Naive thymus-derived CD4-positive, alpha-beta T cell (primary cell): Measurements from ENCODE around the gene NTHL1. TPM values are rescaled to one million over a fixed set of nuclear protein-coding genes. Genes with fewer than 3 reads are reported as not detected.

Source experiments
- ATAC-seq: fragments of 150-1000 bp; cut with Tn5 transposase; 2 replicates; pipeline ENCODE4 v1.10.0; 2021; ENCODE audit warnings: mild to moderate bottlenecking, moderate library complexity
- CTCF ChIA-PET: fragments of 350-600 bp; sonication (Branson Sonifier 250); formaldehyde crosslinking; loops from one replicate; lab custom pipeline; 2021; ENCODE audit warnings: antibody characterized with exemption; lab: Charles Lee
- POLR2A ChIA-PET: fragments of 350-600 bp; sonication (Branson Sonifier 250); formaldehyde crosslinking; loops from one replicate; lab custom pipeline; 2021; ENCODE audit warnings: antibody characterized with exemption, inconsistent platforms; lab: Charles Lee
- DNase-seq, 9 donors: peaks; one replicate each; pipeline versions ENCODE4 v3.0.0 to v3.0.0-alpha.2; 2020 to 2022; ENCODE audit warnings: mixed read lengths in 1 of 9
- H3K27ac ChIP-seq: one replicate; pipeline ENCODE4 v1.7.0; 2013; ENCODE audit warnings: mild to moderate bottlenecking, low read depth, low read length, moderate library complexity
- H3K27me3 ChIP-seq, 2 donors: one replicate each; pipeline ENCODE4 v1.7.0; 2013; ENCODE audit warnings: low read length in 2 of 2, mild to moderate bottlenecking in 2 of 2, moderate library complexity in 2 of 2; ENCODE audit not compliant: control insufficient read depth in 2 of 2, insufficient read depth in 2 of 2
- H3K36me3 ChIP-seq, 3 experiments: 1 replicate in 2 of 3; 2 replicates in 1 of 3; pipeline ENCODE4 v1.7.0; 2013; ENCODE audit warnings: low read length in 3 of 3, mild to moderate bottlenecking in 3 of 3, moderate library complexity in 1 of 3; ENCODE audit not compliant: insufficient read depth in 3 of 3, control insufficient read depth in 2 of 3
- H3K4me1 ChIP-seq, 2 donors: one replicate each; pipeline ENCODE4 v1.7.0; 2013; ENCODE audit warnings: low read length in 2 of 2, mild to moderate bottlenecking in 2 of 2, moderate library complexity in 1 of 2; ENCODE audit not compliant: control insufficient read depth in 2 of 2, insufficient read depth in 2 of 2
- H3K4me3 ChIP-seq: 2 replicates; pipeline ENCODE4 v1.7.0; 2013; ENCODE audit warnings: mild to moderate bottlenecking, low read length
- H3K9me3 ChIP-seq, 3 experiments: 1 replicate in 2 of 3; 2 replicates in 1 of 3; pipeline ENCODE4 v1.7.0; 2013; ENCODE audit warnings: low read length in 3 of 3; ENCODE audit not compliant: control insufficient read depth in 2 of 3
- H3K27ac Mint-ChIP-seq, 9 donors: one replicate each; pipeline ENCODE4 v1.8.0; 2020 to 2022; ENCODE audit warnings: mixed read lengths in 9 of 9, mild to moderate bottlenecking in 8 of 9, moderate library complexity in 5 of 9, inconsistent platforms in 2 of 9
- H3K27me3 Mint-ChIP-seq, 5 donors: one replicate each; pipeline ENCODE4 v1.8.0; 2021 to 2022; ENCODE audit warnings: mixed read lengths in 5 of 5, mild to moderate bottlenecking in 1 of 5
- H3K36me3 Mint-ChIP-seq, 5 donors: one replicate each; pipeline ENCODE4 v1.8.0; 2020 to 2022; ENCODE audit warnings: mixed read lengths in 5 of 5, mild to moderate bottlenecking in 3 of 5, inconsistent platforms in 1 of 5
- H3K4me1 Mint-ChIP-seq, 7 donors: one replicate each; pipeline ENCODE4 v1.8.0; 2020 to 2022; ENCODE audit warnings: mixed read lengths in 7 of 7, mild to moderate bottlenecking in 3 of 7, inconsistent platforms in 1 of 7
- H3K4me3 Mint-ChIP-seq, 10 donors: one replicate each; pipeline ENCODE4 v1.8.0; 2020 to 2022; ENCODE audit warnings: mild to moderate bottlenecking in 10 of 10, mixed read lengths in 10 of 10, moderate library complexity in 6 of 10, inconsistent platforms in 2 of 10
- H3K9me3 Mint-ChIP-seq, 11 donors: one replicate each; pipeline ENCODE4 v1.8.0; 2020 to 2022; ENCODE audit warnings: mixed read lengths in 11 of 11, mild to moderate bottlenecking in 4 of 11, inconsistent platforms in 1 of 11, moderate library complexity in 1 of 11
- intact Hi-C, 2 donors: fragments of 100-400 bp; cut with micrococcal nuclease; formaldehyde crosslinking; loops; one replicate each; pipeline ENCODE4 v1.15.1; 2023
- microRNA-seq: library from miRNA; unstranded; fragments of <30 nt; microRNA quantifications from one replicate; pipeline ENCODE4 v1.2.0, GENCODE V29; 2022; ENCODE audit warnings: borderline microRNAs expressed
- polyA plus RNA-seq, 2 donors: library from polyadenylated mRNA; unstranded; fragments of 300-500 nt; fragmentation: Illumina TruSeq; gene quantifications; one replicate each; pipeline ENCODE4 v1.2.3, GENCODE V29; 2021
- total RNA-seq, 6 experiments: library from RNA in 5 of 6; stranded (reverse) in 5 of 6; gene quantifications; 1 replicate in 5 of 6; 2 replicates in 1 of 6; pipeline ENCODE4 v1.2.3 and lab custom pipeline; 2021 to 2026

Gene NTHL1
- total and polyA plus RNA-seq, 7 experiments from 2014 or later, result 4.4 to 27.0 (median 9.4) TPM

DNA sequence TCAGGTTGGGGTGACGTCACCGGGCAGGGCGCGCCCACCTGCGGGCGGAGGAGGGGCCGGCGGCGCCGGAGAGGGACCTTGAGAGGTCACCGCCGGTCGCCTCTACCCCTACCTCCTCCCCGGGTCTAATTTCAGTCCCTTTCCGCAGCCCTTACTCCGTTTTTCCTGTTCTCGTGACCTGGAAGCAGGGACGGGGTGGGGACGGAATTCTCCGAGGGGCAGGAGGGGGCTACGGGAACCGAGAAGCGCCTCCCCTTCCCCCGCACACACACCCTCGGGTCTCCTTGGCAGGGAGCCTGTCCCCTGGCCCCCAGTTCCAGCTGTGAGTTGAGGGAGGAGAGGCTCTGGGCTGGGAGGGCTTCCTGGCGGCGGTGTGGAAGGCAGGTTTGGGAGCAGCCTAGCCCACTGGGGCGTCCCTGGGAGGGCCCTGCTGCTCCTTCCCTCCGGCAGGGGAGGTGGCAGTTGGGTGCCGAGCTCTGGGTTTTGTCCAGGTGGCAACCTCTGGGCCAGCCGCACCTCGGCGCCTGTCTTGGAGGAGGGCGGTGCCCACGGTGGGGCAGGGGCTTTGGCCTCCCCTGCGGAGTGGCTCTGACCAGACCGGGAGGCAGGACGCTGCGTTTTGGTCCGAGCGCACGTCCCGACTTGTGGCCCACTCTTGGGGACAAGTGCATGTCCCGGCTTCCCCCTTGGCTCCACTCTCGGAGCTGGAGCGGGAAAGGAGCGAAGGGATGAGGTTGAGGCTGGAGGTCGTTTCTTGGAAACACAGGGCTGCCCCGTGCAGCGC lies 57.1 kb downstream of the NTHL1 start:
- H3K27ac ChIP-seq, result no peak overlapping the region
- DNase-seq (peak in 1 of 9 donors; percentile 73), ATAC-seq (no peak)
- Mint-ChIP-seq H3K4me1 (peaks cover 5 to 33% (median 22%) of the 10 kb centered on the region in 7 donors), H3K36me3 (peaks cover 0 to 8% (median 4%) of the 10 kb centered on the region in 5 donors), H3K27ac (peak overlapping the region in 4 of 9 donors; percentile 62 to 82 (median 68)), H3K4me3 (peak overlapping the region; percentile 68 to 83 (median 77)), H3K27me3 (peaks cover 8 to 17% (median 12%) of the 10 kb centered on the region in 5 donors), H3K9me3 (no peaks in the 10 kb centered on the region)
- intact Hi-C loops, result loop anchor here (2.0 to 10.0 kb wide), 2 partner anchors 26 to 234 kb away; partner anchors contain the start of genes E4F1 (in 1 of the 2) and RPS2 (in 1 of the 2)
- no peaks in the 10 kb centered on the region for H3K9me3 ChIP-seq
- H3K36me3 ChIP-seq, result peaks cover 0 to 14% (median 0%) of the 10 kb centered on the region in 3 experiments
- ChIA-PET POLR2A (interaction anchor here (0.6 to 3.7 kb wide), 12 partner anchors 9 to 1242 kb away, joined by 3 to 39 read pairs (median 4); partner anchors contain the start of genes KCTD5, NDUFB10, NOXO1 and PGP), CTCF (no interaction called here)
- H3K4me1 ChIP-seq, result peaks cover 15 to 16% of the 10 kb centered on the region in 2 donors
- H3K27me3 ChIP-seq, result peaks cover 0 to 3% of the 10 kb centered on the region in 2 donors
- H3K4me3 ChIP-seq, result peak overlapping the region; percentile 22

DNA sequence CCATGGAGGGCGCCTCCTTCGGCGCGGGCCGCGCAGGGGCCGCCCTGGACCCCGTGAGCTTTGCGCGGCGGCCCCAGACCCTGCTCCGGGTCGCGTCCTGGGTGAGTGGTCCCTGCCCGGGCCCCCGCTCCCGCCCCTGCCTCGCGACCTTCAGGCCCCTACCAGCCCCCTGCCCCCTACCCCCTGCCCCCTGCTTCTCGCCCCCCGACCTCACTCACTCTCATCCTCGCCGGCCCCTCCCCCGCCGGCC lies 57.6 kb downstream of the NTHL1 start:
- Mint-ChIP-seq H3K36me3 (peaks cover 0 to 8% (median 4%) of the 10 kb centered on the region in 5 donors), H3K4me1 (peaks cover 5 to 37% (median 25%) of the 10 kb centered on the region in 7 donors), H3K9me3 (no peaks in the 10 kb centered on the region), H3K27me3 (peaks cover 8 to 17% (median 12%) of the 10 kb centered on the region in 5 donors), H3K4me3 (peak overlapping the region in 2 of 10 donors; percentile 2 to 75), H3K27ac (no peak overlapping the region)
- H3K4me1 ChIP-seq, result peaks cover 15 to 17% of the 10 kb centered on the region in 2 donors
- no peak overlapping the region for H3K27ac ChIP-seq
- peaks cover 0 to 15% (median 0%) of the 10 kb centered on the region in 3 experiments for H3K36me3 ChIP-seq
- ChIA-PET CTCF (no interaction called here), POLR2A (interaction anchor here (1.4 to 3.6 kb wide), 4 partner anchors 18 to 693 kb away, joined by 3 to 39 read pairs (median 4); partner anchors contain the start of genes KCTD5, RNF151, RPS2 and TBL3)
- H3K27me3 ChIP-seq, result peaks cover 0 to 3% of the 10 kb centered on the region in 2 donors
- no peaks in the 10 kb centered on the region for H3K9me3 ChIP-seq
- DNase-seq (no peak), ATAC-seq (no peak)
- intact Hi-C loops, result loop anchor here (2.0 to 10.0 kb wide), 2 partner anchors 25 to 235 kb away; partner anchors contain the start of genes E4F1 (in 1 of the 2) and RPS2 (in 1 of the 2)
- no peak overlapping the region for H3K4me3 ChIP-seq

Small RNA genes lying within 50 kb of the gene (microRNA-seq; reads per million reads assigned to microRNA genes)
- not detected for gene MIR1225

Other genes starting within 250 kb of the NTHL1 start
- 10 to 100 TPM; 46.2 to 72.9 (median 48.9) TPM for gene HAGH, start 221.0 kb downstream of the NTHL1 start, total RNA-seq
- 10 to 100 TPM; 39.4 to 62.4 TPM for gene HAGH, start 221.0 kb downstream of the NTHL1 start, polyA plus RNA-seq
- 10 to 100 TPM in 1 of 5 experiments, 1 to 10 TPM in 4; 7.8 to 12.9 (median 9.7) TPM for gene FAHD1, start 220.6 kb downstream of the NTHL1 start, total RNA-seq
- 10 to 100 TPM; 27.5 to 28.6 TPM for gene FAHD1, start 220.6 kb downstream of the NTHL1 start, polyA plus RNA-seq
- gene MEIOB, start 175.7 kb downstream of the NTHL1 start, total RNA-seq, result not detected
- gene MEIOB, start 175.7 kb downstream of the NTHL1 start, polyA plus RNA-seq, result not detected
- not detected for gene HS3ST6, start 129.4 kb downstream of the NTHL1 start, total RNA-seq
- not detected for gene HS3ST6, start 129.4 kb downstream of the NTHL1 start, polyA plus RNA-seq
- gene MSRB1, start 104.6 kb downstream of the NTHL1 start, total RNA-seq, result 10 to 100 TPM in 2 of 5 experiments, 1 to 10 TPM in 3; 5.5 to 27.0 (median 8.2) TPM
- gene MSRB1, start 104.6 kb downstream of the NTHL1 start, polyA plus RNA-seq, result 10 to 100 TPM; 15.6 to 15.8 TPM
- gene RPL3L, start 93.1 kb downstream of the NTHL1 start, total RNA-seq, result not detected
- not detected for gene RPL3L, start 93.1 kb downstream of the NTHL1 start, polyA plus RNA-seq
- 100 to 1,000 TPM in 1 of 5 experiments, 10 to 100 TPM in 4; 40.0 to 114 (median 71.1) TPM for gene NDUFB10, start 88.3 kb downstream of the NTHL1 start, total RNA-seq
- 100 to 1,000 TPM; 166 to 180 TPM for gene NDUFB10, start 88.3 kb downstream of the NTHL1 start, polyA plus RNA-seq
- gene RPS2, start 83.0 kb downstream of the NTHL1 start, total RNA-seq, result 1,000 to 10,000 TPM; 2,562 to 3,376 (median 2,918) TPM
- gene RPS2, start 83.0 kb downstream of the NTHL1 start, polyA plus RNA-seq, result 1,000 to 10,000 TPM; 7,065 to 7,254 TPM
- under 1 TPM in 1 of 5 experiments, not detected in 4; 0.51 TPM for gene RNF151, start 81.0 kb downstream of the NTHL1 start, total RNA-seq
- gene RNF151, start 81.0 kb downstream of the NTHL1 start, polyA plus RNA-seq, result not detected
- 10 to 100 TPM; 17.2 to 45.2 (median 27.6) TPM for gene TBL3, start 75.8 kb downstream of the NTHL1 start, total RNA-seq
- 10 to 100 TPM; 59.4 to 89.8 TPM for gene TBL3, start 75.8 kb downstream of the NTHL1 start, polyA plus RNA-seq
- gene NOXO1, start 66.4 kb downstream of the NTHL1 start, total RNA-seq, result 1 to 10 TPM in 1 of 5 experiments, under 1 TPM in 4; 0.24 to 1.3 (median 0.79) TPM
- under 1 TPM; 0.17 to 0.29 TPM for gene NOXO1, start 66.4 kb downstream of the NTHL1 start, polyA plus RNA-seq
- 10 to 100 TPM; 14.0 to 28.2 (median 18.1) TPM for gene GFER, start 63.6 kb downstream of the NTHL1 start, total RNA-seq
- 10 to 100 TPM; 19.6 to 30.8 TPM for gene GFER, start 63.6 kb downstream of the NTHL1 start, polyA plus RNA-seq
- 1 to 10 TPM in 2 of 5 experiments, under 1 TPM in 3; 0.49 to 8.8 (median 0.80) TPM for gene SYNGR3, start 57.9 kb downstream of the NTHL1 start, total RNA-seq
- 1 to 10 TPM in 1 of 2 donors, under 1 TPM in 1; 0.92 to 1.6 TPM for gene SYNGR3, start 57.9 kb downstream of the NTHL1 start, polyA plus RNA-seq
- gene ZNF598, start 38.0 kb downstream of the NTHL1 start, total RNA-seq, result 10 to 100 TPM; 44.3 to 63.2 (median 49.8) TPM
- 1 to 10 TPM; 1.9 to 9.4 TPM for gene ZNF598, start 38.0 kb downstream of the NTHL1 start, polyA plus RNA-seq
- 1 to 10 TPM in 1 of 5 experiments, under 1 TPM in 1, not detected in 3; 0.53 to 1.7 TPM for gene NPW, start 28.0 kb downstream of the NTHL1 start, total RNA-seq
- not detected for gene NPW, start 28.0 kb downstream of the NTHL1 start, polyA plus RNA-seq
- 1 to 10 TPM; 2.5 to 3.8 (median 3.6) TPM for gene NHERF2, start 20.9 kb downstream of the NTHL1 start, total RNA-seq
- under 1 TPM; 0.33 to 0.56 TPM for gene NHERF2, start 20.9 kb downstream of the NTHL1 start, polyA plus RNA-seq
- gene TSC2, start 151 bp upstream of the NTHL1 start, total RNA-seq, result 100 to 1,000 TPM; 126 to 155 (median 147) TPM
- 10 to 100 TPM; 27.5 to 53.6 TPM for gene TSC2, start 151 bp upstream of the NTHL1 start, polyA plus RNA-seq
- 100 to 1,000 TPM in 2 of 5 experiments, 10 to 100 TPM in 3; 82.8 to 153 (median 98.3) TPM for gene PKD1, start 88.1 kb upstream of the NTHL1 start, total RNA-seq
- gene PKD1, start 88.1 kb upstream of the NTHL1 start, polyA plus RNA-seq, result 1 to 10 TPM; 4.9 to 9.8 TPM
- under 1 TPM in 1 of 5 experiments, not detected in 4; 0.86 TPM for gene RAB26, start 100.8 kb upstream of the NTHL1 start, total RNA-seq
- under 1 TPM; 0.29 to 0.66 TPM for gene RAB26, start 100.8 kb upstream of the NTHL1 start, polyA plus RNA-seq
- gene TRAF7, start 107.9 kb upstream of the NTHL1 start, total RNA-seq, result 10 to 100 TPM; 30.0 to 58.3 (median 36.7) TPM
- gene TRAF7, start 107.9 kb upstream of the NTHL1 start, polyA plus RNA-seq, result 1 to 10 TPM; 4.8 to 6.8 TPM
- under 1 TPM in 1 of 5 experiments, not detected in 4; 0.19 TPM for gene CASKIN1, start 148.8 kb upstream of the NTHL1 start, total RNA-seq
- not detected for gene CASKIN1, start 148.8 kb upstream of the NTHL1 start, polyA plus RNA-seq
- gene MLST8, start 157.6 kb upstream of the NTHL1 start, total RNA-seq, result 10 to 100 TPM; 25.1 to 41.2 (median 35.5) TPM
- gene MLST8, start 157.6 kb upstream of the NTHL1 start, polyA plus RNA-seq, result 10 to 100 TPM; 20.7 to 36.4 TPM
- gene BRICD5, start 163.0 kb upstream of the NTHL1 start, total RNA-seq, result 10 to 100 TPM in 4 of 5 experiments, 1 to 10 TPM in 1; 5.7 to 44.3 (median 16.0) TPM
- gene BRICD5, start 163.0 kb upstream of the NTHL1 start, polyA plus RNA-seq, result under 1 TPM in 1 of 2 donors, not detected in 1; 0.22 TPM
- gene PGP, start 167.0 kb upstream of the NTHL1 start, total RNA-seq, result 10 to 100 TPM in 3 of 5 experiments, 1 to 10 TPM in 2; 7.7 to 26.5 (median 20.4) TPM
- gene PGP, start 167.0 kb upstream of the NTHL1 start, polyA plus RNA-seq, result 10 to 100 TPM in 1 of 2 donors, 1 to 10 TPM in 1; 6.0 to 12.9 TPM
- gene E4F1, start 175.8 kb upstream of the NTHL1 start, total RNA-seq, result 10 to 100 TPM; 31.3 to 45.6 (median 36.8) TPM
- gene E4F1, start 175.8 kb upstream of the NTHL1 start, polyA plus RNA-seq, result 10 to 100 TPM; 12.6 to 25.6 TPM
- 1 to 10 TPM in 3 of 5 experiments, under 1 TPM in 2; 0.34 to 3.8 (median 2.2) TPM for gene DNASE1L2, start 188.6 kb upstream of the NTHL1 start, total RNA-seq
- not detected for gene DNASE1L2, start 188.6 kb upstream of the NTHL1 start, polyA plus RNA-seq
- gene ECI1, start 203.8 kb upstream of the NTHL1 start, total RNA-seq, result 10 to 100 TPM; 19.9 to 29.3 (median 26.8) TPM
- 10 to 100 TPM; 39.9 to 44.2 TPM for gene ECI1, start 203.8 kb upstream of the NTHL1 start, polyA plus RNA-seq
- 100 to 1,000 TPM; 136 to 250 (median 220) TPM for gene RNPS1, start 220.3 kb upstream of the NTHL1 start, total RNA-seq
- 100 to 1,000 TPM; 199 to 293 TPM for gene RNPS1, start 220.3 kb upstream of the NTHL1 start, polyA plus RNA-seq